Daoy (cell line): ENCODE measurements around the gene ME1. TPM values are rescaled to one million over a fixed set of nuclear protein-coding genes. Genes with fewer than 3 reads are reported as not detected.
"Not testable (repeated sequence)": the region's sequence is repeated elsewhere in the genome, so short reads cannot be mapped to it uniquely, and the experiment has no call there.

ENCODE experiments used
- DNase-seq: peaks from one replicate; pipeline ENCODE4 v3.0.0-alpha.2; 2015; ENCODE audit warnings: low read depth
- total RNA-seq: library from RNA; depleted of rRNA; stranded (reverse); fragments of >200 nt; shearing (Covaris generic); gene quantifications from 2 replicates; pipeline ENCODE4 v1.2.3, GENCODE V29; 2014; rRNA removed

Gene ME1
- 19.9 and 22.4 TPM in 2 replicates for total RNA-seq

- DNase-seq: peak; percentile 93
Measured at GRCh38 chr6:83430611-83431544, at the start of gene ME1. TSS of gene ME1 (minus strand) at chr6:83431051. CDS start at chr6:83430954, 97 bp downstream.

GRCh38 chr6:83480470-83480869, 49.6 kb upstream of the ME1 start:
- no peak for DNase-seq

GRCh38 chr6:83479389-83479788, 48.5 kb upstream of the ME1 start:
- no peak for DNase-seq

GRCh38 chr6:83476971-83477370, 46.1 kb upstream of the ME1 start:
- DNase-seq: no peak

- DNase-seq: peak; percentile 21
Measured at GRCh38 chr6:83474309-83474708, 43.5 kb upstream of the ME1 start.

- no peak for DNase-seq
Measured at GRCh38 chr6:83472767-83473166, 41.9 kb upstream of the ME1 start.

GRCh38 chr6:83470587-83470986, 39.7 kb upstream of the ME1 start:
- DNase-seq: no peak

GRCh38 chr6:83470001-83470400, 39.1 kb upstream of the ME1 start:
- DNase-seq: no peak

GRCh38 chr6:83467620-83468036, 36.8 kb upstream of the ME1 start:
- DNase-seq: no peak

- no peak for DNase-seq
Measured at GRCh38 chr6:83466328-83466727, 35.5 kb upstream of the ME1 start.

GRCh38 chr6:83464381-83465140, 33.7 kb upstream of the ME1 start:
- DNase-seq: no peak

GRCh38 chr6:83463886-83464285, 33.0 kb upstream of the ME1 start:
- DNase-seq: no peak

- no peak for DNase-seq
Measured at GRCh38 chr6:83462524-83462923, 31.7 kb upstream of the ME1 start.

GRCh38 chr6:83461438-83461837, 30.6 kb upstream of the ME1 start:
- no peak for DNase-seq

GRCh38 chr6:83459663-83460062, 28.8 kb upstream of the ME1 start:
- no peak for DNase-seq

GRCh38 chr6:83450015-83450414, 19.2 kb upstream of the ME1 start:
- not testable (repeated sequence) for DNase-seq

- DNase-seq: peak; percentile 26
Measured at GRCh38 chr6:83444086-83444699, 13.3 kb upstream of the ME1 start.

- DNase-seq: no peak
Measured at GRCh38 chr6:83443516-83443915, 12.7 kb upstream of the ME1 start.

GRCh38 chr6:83442752-83443151, 11.9 kb upstream of the ME1 start:
- DNase-seq: peak; percentile 32

- DNase-seq: no peak
Measured at GRCh38 chr6:83439201-83439600, 8.3 kb upstream of the ME1 start.

GRCh38 chr6:83436674-83437073, 5.8 kb upstream of the ME1 start:
- DNase-seq: no peak

- no peak for DNase-seq
Measured at GRCh38 chr6:83433177-83433576, 2.3 kb upstream of the ME1 start.
